Panc1 (cell line): ENCODE data around the gene CCDC9B. TPM values are rescaled to one million over a fixed set of nuclear protein-coding genes. Genes with fewer than 3 reads are reported as not detected.

Experiments used
- ATAC-seq: fragments of 200-7000 bp; cut with Tn5 transposase; 2 replicates; pipeline ENCODE4 v1.9.1; 2020; ENCODE audit warnings: mild to moderate bottlenecking, moderate library complexity
- BruUV-seq: library from RNA; stranded (reverse); fragments of 400-500 nt; replicated peaks from 2 replicates; lab custom pipeline; 2021; lab: Mats Ljungman, UMichigan
- CTCF ChIA-PET: fragments of 300-600 bp; sonication (Branson Sonifier 250); formaldehyde crosslinking; loops from one replicate; lab custom pipeline; 2022; ENCODE audit warnings: antibody characterized with exemption; lab: Charles Lee
- POLR2A ChIA-PET: fragments of 300-600 bp; sonication (Branson Sonifier 250); formaldehyde crosslinking; loops from one replicate; lab custom pipeline; 2022; ENCODE audit warnings: antibody characterized with exemption; lab: Charles Lee
- DNase-seq: peaks from one replicate; pipeline ENCODE4 v3.0.0-alpha.2; 2010; ENCODE audit warnings: low read depth, low spot score
- H3K27ac ChIP-seq: 2 replicates; pipeline ENCODE4 v1.5.1; 2011; ENCODE audit warnings: mild to moderate bottlenecking, low read length, inconsistent platforms
- H3K27me3 ChIP-seq: fragments of 200-500 bp; sonication (Bioruptor generic); 2 replicates; pipeline ENCODE4 v1.6.0; 2014; ENCODE audit warnings: low read length, inconsistent platforms; ENCODE audit not compliant: control insufficient read depth, insufficient read depth
- H3K36me3 ChIP-seq: fragments of 200-500 bp; sonication (Bioruptor generic); 2 replicates; pipeline ENCODE4 v1.5.1; 2014; ENCODE audit warnings: inconsistent platforms, mild to moderate bottlenecking, low read length, moderate library complexity; ENCODE audit not compliant: control insufficient read depth, insufficient read depth
- H3K4me1 ChIP-seq: 2 replicates; pipeline ENCODE4 v1.5.1; 2011; ENCODE audit warnings: inconsistent platforms, mild to moderate bottlenecking, low read length, moderate library complexity; ENCODE audit not compliant: control insufficient read depth, insufficient read depth
- H3K4me3 ChIP-seq, 2 experiments: 2 replicates each; pipeline ENCODE4 v1.5.1; 2011 to 2012; ENCODE audit warnings: low read depth in 2 of 2, low read length in 2 of 2, mild to moderate bottlenecking in 2 of 2, inconsistent platforms in 1 of 2, moderate library complexity in 1 of 2
- H3K9me3 ChIP-seq: fragments of 200-500 bp; sonication (Bioruptor generic); 2 replicates; pipeline ENCODE4 v1.5.1; 2014; ENCODE audit warnings: low read depth, mild to moderate bottlenecking, inconsistent platforms, low read length, moderate library complexity; ENCODE audit not compliant: control insufficient read depth, insufficient read depth
- CTCF ChIP-seq: fragments of 450-650 bp; IDR thresholded peaks from 2 replicates; pipeline ENCODE4 v1.5.1; 2017; ENCODE audit warnings: mild to moderate bottlenecking
- POLR2AphosphoS5 ChIP-seq: IDR thresholded peaks from 2 replicates; pipeline ENCODE4 v1.6.1; 2012; ENCODE audit warnings: mild to moderate bottlenecking, low read depth, low read length, moderate library complexity
- SIN3A ChIP-seq: IDR thresholded peaks from 2 replicates; pipeline ENCODE4 v1.6.1; 2012; ENCODE audit warnings: low read depth, mild to moderate bottlenecking, low read length, moderate library complexity, borderline replicate concordance; ENCODE audit not compliant: insufficient read depth
- TCF7L2 ChIP-seq: IDR thresholded peaks from 2 replicates; pipeline ENCODE4 v1.6.1; 2011; ENCODE audit warnings: mild to moderate bottlenecking, low read depth, low read length, inconsistent platforms
- in situ Hi-C: cut with HindIII; loops from 2 replicates; pipeline ENCODE4 v1.10.0; 2016; ENCODE audit warnings: low sequenced_read_pairs, low pct_unique_long_range_greater_than_20kb
- intact Hi-C: fragments of 100-400 bp; cut with micrococcal nuclease; formaldehyde crosslinking; loops from one replicate; pipeline ENCODE4 v1.10.0; 2022; ENCODE audit not compliant: unreplicated experiment
- total RNA-seq: library from RNA; stranded (reverse); gene quantifications from one replicate; pipeline ENCODE4 v1.2.1, GENCODE V29; 2021; ENCODE audit not compliant: unreplicated experiment
- TF ChIP-seq, protein P1 (sequence below), 2 experiments: IDR thresholded peaks; 2 replicates each; pipeline ENCODE4 v1.6.1; 2011 to 2012; ENCODE audit warnings: low read depth in 2 of 2, control low read depth in 1 of 2, low read length in 1 of 2, mild to moderate bottlenecking in 1 of 2, moderate library complexity in 1 of 2; ENCODE audit not compliant: insufficient read depth in 1 of 2

CCDC9B gene
- total RNA-seq, 1 experiment from 2014 or later, result 55.9 TPM

DNA sequence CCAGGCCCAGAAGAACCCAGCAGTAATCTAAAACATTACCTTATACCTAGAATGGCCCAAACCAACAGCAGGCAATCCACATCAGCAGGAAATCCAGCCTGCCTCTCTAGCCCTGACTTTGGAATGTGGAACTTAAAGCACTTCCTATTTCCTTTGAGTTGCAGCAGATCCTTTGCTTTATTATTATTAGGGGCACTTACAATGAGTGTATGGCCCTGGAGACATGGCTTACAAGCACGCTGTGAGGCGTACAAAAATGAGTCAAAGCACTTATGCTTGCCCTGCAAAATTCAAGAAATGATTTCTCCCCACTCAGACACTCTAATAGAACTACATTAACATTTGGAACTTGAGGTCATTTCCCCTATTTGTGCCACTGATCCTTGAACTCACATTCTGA lies 32.2 kb upstream of the CCDC9B start:
- Histone ChIP-seq H3K4me1 (no peaks in the 10 kb centered on the region), H3K36me3 (no peaks in the 10 kb centered on the region), H3K4me3 (no peak overlapping the region), H3K27ac (no peak overlapping the region), H3K27me3 (no peaks in the 10 kb centered on the region), H3K9me3 (no peaks in the 10 kb centered on the region)
- ChIA-PET CTCF (no interaction called here), POLR2A (no interaction called here)
- in situ Hi-C loops (no loop called here), intact Hi-C loops (no loop called here)
- no TSS peak for BruUV-seq
- TF ChIP-seq TCF7L2 (no peak), POLR2AphosphoS5 (no peak), CTCF (no peak), SIN3A (no peak)
- TF ChIP-seq, protein P1, sequence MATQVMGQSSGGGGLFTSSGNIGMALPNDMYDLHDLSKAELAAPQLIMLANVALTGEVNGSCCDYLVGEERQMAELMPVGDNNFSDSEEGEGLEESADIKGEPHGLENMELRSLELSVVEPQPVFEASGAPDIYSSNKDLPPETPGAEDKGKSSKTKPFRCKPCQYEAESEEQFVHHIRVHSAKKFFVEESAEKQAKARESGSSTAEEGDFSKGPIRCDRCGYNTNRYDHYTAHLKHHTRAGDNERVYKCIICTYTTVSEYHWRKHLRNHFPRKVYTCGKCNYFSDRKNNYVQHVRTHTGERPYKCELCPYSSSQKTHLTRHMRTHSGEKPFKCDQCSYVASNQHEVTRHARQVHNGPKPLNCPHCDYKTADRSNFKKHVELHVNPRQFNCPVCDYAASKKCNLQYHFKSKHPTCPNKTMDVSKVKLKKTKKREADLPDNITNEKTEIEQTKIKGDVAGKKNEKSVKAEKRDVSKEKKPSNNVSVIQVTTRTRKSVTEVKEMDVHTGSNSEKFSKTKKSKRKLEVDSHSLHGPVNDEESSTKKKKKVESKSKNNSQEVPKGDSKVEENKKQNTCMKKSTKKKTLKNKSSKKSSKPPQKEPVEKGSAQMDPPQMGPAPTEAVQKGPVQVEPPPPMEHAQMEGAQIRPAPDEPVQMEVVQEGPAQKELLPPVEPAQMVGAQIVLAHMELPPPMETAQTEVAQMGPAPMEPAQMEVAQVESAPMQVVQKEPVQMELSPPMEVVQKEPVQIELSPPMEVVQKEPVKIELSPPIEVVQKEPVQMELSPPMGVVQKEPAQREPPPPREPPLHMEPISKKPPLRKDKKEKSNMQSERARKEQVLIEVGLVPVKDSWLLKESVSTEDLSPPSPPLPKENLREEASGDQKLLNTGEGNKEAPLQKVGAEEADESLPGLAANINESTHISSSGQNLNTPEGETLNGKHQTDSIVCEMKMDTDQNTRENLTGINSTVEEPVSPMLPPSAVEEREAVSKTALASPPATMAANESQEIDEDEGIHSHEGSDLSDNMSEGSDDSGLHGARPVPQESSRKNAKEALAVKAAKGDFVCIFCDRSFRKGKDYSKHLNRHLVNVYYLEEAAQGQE (IDR thresholded peaks at IDR 0.05; ENCODE audit: insufficient read depth in 1 of 2, low read depth in 2 of 2, low read length in 1 of 2), result no peak
- ATAC-seq (no peak), DNase-seq (no peak)

DNA sequence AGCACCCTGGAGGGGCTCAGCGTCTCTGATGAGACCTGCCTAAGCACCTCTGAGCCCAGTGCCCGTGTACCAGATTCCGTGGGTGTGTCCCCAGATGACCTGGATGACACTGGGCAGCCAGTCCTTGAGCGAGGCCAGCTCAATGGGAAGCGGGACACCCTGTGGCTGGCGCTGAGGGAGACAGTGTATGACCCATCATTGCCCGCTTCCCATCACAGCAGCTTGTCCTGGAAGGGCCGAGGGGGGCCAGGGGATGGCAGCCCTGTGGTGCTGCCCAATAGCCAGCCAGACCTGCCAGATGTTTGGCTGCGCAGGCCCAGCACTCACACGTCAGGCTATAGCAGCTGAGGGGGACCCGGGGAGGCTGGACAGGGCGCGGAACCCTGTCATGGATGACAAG lies 29.2 kb upstream of the CCDC9B start:
- BruUV-seq, result no TSS peak
- Histone ChIP-seq H3K36me3 (no peaks in the 10 kb centered on the region), H3K27me3 (no peaks in the 10 kb centered on the region), H3K4me3 (no peak overlapping the region), H3K4me1 (no peaks in the 10 kb centered on the region), H3K27ac (no peak overlapping the region), H3K9me3 (no peaks in the 10 kb centered on the region)
- ATAC-seq (no peak), DNase-seq (no peak)
- in situ Hi-C loops (no loop called here), intact Hi-C loops (no loop called here)
- CTCF ChIA-PET, result interaction anchor here (1.8 kb wide), 1 partner anchor 30 kb away, joined by 5 read pairs; no protein-coding TSS in a partner anchor
- POLR2A ChIA-PET, result no interaction called here
- TF ChIP-seq POLR2AphosphoS5, result no peak
- no peak for TF ChIP-seq SIN3A
- no peak for TF ChIP-seq TCF7L2
- TF ChIP-seq, protein P1 (IDR thresholded peaks at IDR 0.05; ENCODE audit: insufficient read depth in 1 of 2, low read depth in 2 of 2, low read length in 1 of 2), result no peak
- no peak for TF ChIP-seq CTCF
